A549 (cell line): ENCODE results near the gene GFER. TPM values are rescaled to one million over a fixed set of nuclear protein-coding genes. Genes with fewer than 3 reads are reported as not detected.
A peak's percentile ranks its signal among the peaks of the same experiment; 100 is the strongest.

Experiments
- ATAC-seq, 2 experiments: fragments of 200-7000 bp in 1 of 2; fragments of >200 bp in 1 of 2; cut with Nextera tagmentation in 1 of 2; cut with Tn5 transposase in 1 of 2; 3 replicates each; pipeline versions ENCODE4 v1.8.0 to v1.9.1; 2018 to 2020; ENCODE audit warnings: mild to moderate bottlenecking in 1 of 2, moderate library complexity in 1 of 2
- CTCF ChIA-PET: fragments of 300-600 bp; sonication (Branson Sonifier 250); formaldehyde crosslinking; extraction: SDS; loops from one replicate; lab custom pipeline; 2021; ENCODE audit warnings: antibody characterized with exemption, inconsistent platforms; lab: Yijun Ruan, JAX
- POLR2A ChIA-PET: fragments of 350-600 bp; formaldehyde crosslinking; extraction: SDS; loops from one replicate; lab custom pipeline; 2021; ENCODE audit warnings: antibody characterized with exemption, inconsistent platforms; lab: Yijun Ruan, JAX
- DNase-seq, 2 experiments: peaks; one replicate each; pipeline versions ENCODE4 v3.0.0 to v3.0.0-alpha.2; 2011 to 2016; ENCODE audit warnings: low read depth in 1 of 2, low spot score in 1 of 2
- FAIRE-seq: peaks from 2 replicates; lab custom pipeline; 2011; peaks lifted over from hg19 to GRCh38; lab: Jason Lieb, UNC
- H3K27ac ChIP-seq, 2 experiments: fragments of >200 bp; sonication (Bioruptor Twin); formaldehyde crosslinking; 3 replicates each; pipeline ENCODE4 v1.5.1; 2016 to 2017
- H3K4me1 ChIP-seq: fragments of >200 bp; sonication (Bioruptor Twin); formaldehyde crosslinking; 3 replicates; pipeline ENCODE4 v1.6.1; 2016
- H3K4me2 ChIP-seq: fragments of >200 bp; sonication (Bioruptor Twin); formaldehyde crosslinking; 3 replicates; pipeline ENCODE4 v1.6.1; 2016
- H3K4me3 ChIP-seq: fragments of >200 bp; sonication (Bioruptor Twin); formaldehyde crosslinking; 3 replicates; pipeline ENCODE4 v1.5.1; 2016
- H3K9me3 ChIP-seq: fragments of >200 bp; sonication (Bioruptor Twin); formaldehyde crosslinking; 3 replicates; pipeline ENCODE4 v1.6.1; 2016
- CBX2 ChIP-seq: fragments of 200-600 bp; sonication (generic); IDR thresholded peaks from 2 replicates; pipeline ENCODE4 v1.6.1; 2016; ENCODE audit warnings: low read depth, mild to moderate bottlenecking, borderline replicate concordance
- CHD2 ChIP-seq: fragments of 150-350 bp; IDR thresholded peaks from 2 replicates; pipeline ENCODE4 v1.6.1; 2014; ENCODE audit warnings: low read length; ENCODE audit not compliant: partially characterized antibody
- EHF ChIP-seq: fragments of 250-450 bp; sonication (Bioruptor Pico); IDR thresholded peaks from 2 replicates; pipeline ENCODE4 v1.5.0; 2020; ENCODE audit warnings: mild to moderate bottlenecking
- EHMT2 ChIP-seq: fragments of 200-600 bp; sonication (generic); IDR thresholded peaks from 2 replicates; pipeline ENCODE4 v1.6.1; 2016; ENCODE audit warnings: antibody characterized with exemption, low read depth, mild to moderate bottlenecking, moderate library complexity
- EP300 ChIP-seq, 2 experiments: fragments of >200 bp; sonication (Bioruptor Twin); formaldehyde crosslinking; IDR thresholded peaks; 2 replicates in 1 of 2; 3 replicates in 1 of 2; pipeline ENCODE4 v1.6.1; 2016 to 2017
- FOSB ChIP-seq: fragments of 250-450 bp; sonication (Bioruptor Pico); IDR thresholded peaks from 2 replicates; pipeline ENCODE4 v1.5.0; 2020; ENCODE audit warnings: mild to moderate bottlenecking, moderate library complexity
- FOXS1 ChIP-seq: fragments of 250-450 bp; sonication (Bioruptor Pico); IDR thresholded peaks from 2 replicates; pipeline ENCODE4 v1.5.0; 2020; ENCODE audit warnings: mild to moderate bottlenecking, moderate library complexity
- GATA3 ChIP-seq: IDR thresholded peaks from 2 replicates; pipeline ENCODE4 v1.6.1; 2012; ENCODE audit warnings: borderline replicate concordance
- HDAC2 ChIP-seq: fragments of 200-600 bp; sonication (generic); IDR thresholded peaks from 2 replicates; pipeline ENCODE4 v1.6.1; 2016
- HEYL ChIP-seq: fragments of 250-450 bp; sonication (Bioruptor Pico); IDR thresholded peaks from 2 replicates; pipeline ENCODE4 v1.8.0; 2021; ENCODE audit warnings: mild to moderate bottlenecking, moderate library complexity
- HOXA7 ChIP-seq: fragments of 250-450 bp; sonication (Bioruptor Pico); IDR thresholded peaks from 2 replicates; pipeline ENCODE4 v1.5.0; 2020; ENCODE audit warnings: mild to moderate bottlenecking, moderate library complexity
- HOXB13 ChIP-seq: fragments of 250-450 bp; sonication (Bioruptor Pico); IDR thresholded peaks from 2 replicates; pipeline ENCODE4 v1.5.0; 2020; ENCODE audit warnings: low read depth, mild to moderate bottlenecking, moderate library complexity
- KDM1A ChIP-seq: fragments of 200-600 bp; sonication (generic); IDR thresholded peaks from 2 replicates; pipeline ENCODE4 v1.6.1; 2016; ENCODE audit warnings: low read depth, mild to moderate bottlenecking
- MAFK ChIP-seq: fragments of 450-650 bp; IDR thresholded peaks from 2 replicates; pipeline ENCODE4 v1.6.1; 2014; ENCODE audit not compliant: partially characterized antibody
- NFE2L2 ChIP-seq: fragments of 150-350 bp; conservative IDR thresholded peaks from 2 replicates; pipeline ENCODE4 v1.6.1; 2014; ENCODE audit warnings: low read length
- NPAS2 ChIP-seq: fragments of 250-450 bp; sonication (Bioruptor Pico); IDR thresholded peaks from 2 replicates; pipeline ENCODE4 v1.8.0; 2022; ENCODE audit warnings: mild to moderate bottlenecking, moderate library complexity, borderline replicate concordance
- PHF8 ChIP-seq: fragments of 200-600 bp; sonication (generic); IDR thresholded peaks from 2 replicates; pipeline ENCODE4 v1.6.1; 2016; ENCODE audit warnings: low read depth, mild to moderate bottlenecking, antibody characterized with exemption, moderate library complexity, borderline replicate concordance
- POLR2A ChIP-seq: IDR thresholded peaks from 2 replicates; pipeline ENCODE4 v1.6.1; 2012; ENCODE audit warnings: mild to moderate bottlenecking, low read length
- RAD21 ChIP-seq, 2 experiments: fragments of >200 bp in 1 of 2; sonication (Bioruptor Twin) in 1 of 2; formaldehyde crosslinking in 1 of 2; IDR thresholded peaks in 1 of 2; conservative IDR thresholded peaks in 1 of 2; 2 replicates in 1 of 2; 3 replicates in 1 of 2; pipeline ENCODE4 v1.6.1; 2012 to 2018; ENCODE audit warnings: inconsistent platforms in 1 of 2
- RFX5 ChIP-seq: fragments of 450-650 bp; IDR thresholded peaks from 2 replicates; pipeline ENCODE4 v1.7.1; 2014; ENCODE audit warnings: antibody characterized with exemption, mild to moderate bottlenecking, moderate library complexity
- SMC3 ChIP-seq: fragments of >200 bp; sonication (Bioruptor Twin); formaldehyde crosslinking; IDR thresholded peaks from 3 replicates; pipeline ENCODE4 v1.6.1; 2018; ENCODE audit warnings: inconsistent platforms
- SREBF2 ChIP-seq: fragments of 450-650 bp; IDR thresholded peaks from 2 replicates; pipeline ENCODE4 v1.6.1; 2014; ENCODE audit warnings: mild to moderate bottlenecking, moderate library complexity
- USF2 ChIP-seq: fragments of 450-650 bp; IDR thresholded peaks from 2 replicates; pipeline ENCODE4 v1.6.1; 2014; ENCODE audit warnings: antibody characterized with exemption
- WGBS: methylation state at CpG from one replicate; pipeline ENCODE4 v1.1.6; 2017; ENCODE audit errors: missing lambda C conversion rate; 5-methylcytosine and 5-hydroxymethylcytosine counted together
- polyA plus RNA-seq, 4 experiments: library from polyadenylated mRNA; depleted of rRNA in 3 of 4; stranded (reverse); fragments of >200 nt; fragmentation: RNase III in 1 of 4; extraction: RNeasy Plus Mini Kit Qiagen cat#74134 plus additional on column Dnase treatment in 1 of 4; gene quantifications; 2 replicates in 3 of 4; 3 replicates in 1 of 4; pipeline ENCODE4 v1.2.3, GENCODE V29; 2011 to 2017
- TF ChIP-seq, protein P1 (sequence below): fragments of 200-600 bp; sonication (generic); IDR thresholded peaks from 2 replicates; pipeline ENCODE4 v1.6.1; 2016; ENCODE audit warnings: antibody characterized with exemption, mild to moderate bottlenecking, moderate library complexity
- TF ChIP-seq, protein P2 (sequence below): fragments of >200 bp; sonication (Bioruptor Twin); formaldehyde crosslinking; IDR thresholded peaks from 3 replicates; pipeline ENCODE4 v1.5.1; 2016
- TF ChIP-seq, protein P3 (sequence below): fragments of >200 bp; sonication (Bioruptor Twin); formaldehyde crosslinking; IDR thresholded peaks from 3 replicates; pipeline ENCODE4 v1.6.1; 2016
- TF ChIP-seq, protein P4 (sequence below): IDR thresholded peaks from 2 replicates; pipeline ENCODE4 v1.6.1; 2012

The GFER gene
- polyA plus RNA-seq, 2 of the 4 experiments (the other 2 are of a cell fraction): 12.9 to 33.9 TPM

DNA sequence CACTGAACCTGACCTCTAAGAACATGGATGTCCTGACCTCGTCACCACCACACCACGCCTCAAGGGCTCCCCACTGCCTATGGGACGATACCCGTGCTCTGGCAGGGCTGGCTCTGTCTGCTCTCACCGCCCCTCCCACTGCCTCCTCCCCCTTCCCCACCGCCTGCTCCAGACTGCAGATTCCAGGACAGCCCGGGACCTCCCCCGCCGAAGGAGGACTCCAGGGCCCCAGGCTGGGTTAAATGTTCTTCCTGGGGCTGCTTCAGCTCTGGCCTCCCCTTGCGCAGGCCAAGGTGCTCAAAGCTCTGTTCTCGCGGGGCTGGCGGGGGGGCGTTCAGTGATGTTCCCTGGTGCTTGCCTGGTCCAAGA, 38.7 kb downstream of the GFER start:
- POLR2A ChIA-PET: interaction anchor here (0.7 to 2.7 kb wide), 4 partner anchors 58 to 133 kb away, joined by 3 to 19 read pairs (median 4); partner anchors contain the start of genes RPS2 and TRAF7
- 3% methylated on average over 10 of the region's 14 CpGs for WGBS
- ATAC-seq (peak; percentile 68 to 84), DNase-seq (peak; percentile 84 to 89), FAIRE-seq (no peak)
- Histone ChIP-seq H3K27ac (peak overlapping the region; percentile 89 to 97), H3K4me3 (peak overlapping the region; percentile 34), H3K9me3 (no peaks in the 10 kb centered on the region), H3K4me1 (peaks cover 31% of the 10 kb centered on the region), H3K4me2 (peak overlapping the region; percentile 92)
- CTCF ChIA-PET: interaction anchor here (0.5 to 7.8 kb wide), 37 partner anchors 10 to 925 kb away, joined by 3 to 117 read pairs (median 4); partner anchors contain the start of genes ECI1, NTHL1, PKD1 and TRAF7
- TF ChIP-seq CBX2: no peak
- no peak for TF ChIP-seq SREBF2
- TF ChIP-seq HDAC2: no peak
- TF ChIP-seq, protein P1, sequence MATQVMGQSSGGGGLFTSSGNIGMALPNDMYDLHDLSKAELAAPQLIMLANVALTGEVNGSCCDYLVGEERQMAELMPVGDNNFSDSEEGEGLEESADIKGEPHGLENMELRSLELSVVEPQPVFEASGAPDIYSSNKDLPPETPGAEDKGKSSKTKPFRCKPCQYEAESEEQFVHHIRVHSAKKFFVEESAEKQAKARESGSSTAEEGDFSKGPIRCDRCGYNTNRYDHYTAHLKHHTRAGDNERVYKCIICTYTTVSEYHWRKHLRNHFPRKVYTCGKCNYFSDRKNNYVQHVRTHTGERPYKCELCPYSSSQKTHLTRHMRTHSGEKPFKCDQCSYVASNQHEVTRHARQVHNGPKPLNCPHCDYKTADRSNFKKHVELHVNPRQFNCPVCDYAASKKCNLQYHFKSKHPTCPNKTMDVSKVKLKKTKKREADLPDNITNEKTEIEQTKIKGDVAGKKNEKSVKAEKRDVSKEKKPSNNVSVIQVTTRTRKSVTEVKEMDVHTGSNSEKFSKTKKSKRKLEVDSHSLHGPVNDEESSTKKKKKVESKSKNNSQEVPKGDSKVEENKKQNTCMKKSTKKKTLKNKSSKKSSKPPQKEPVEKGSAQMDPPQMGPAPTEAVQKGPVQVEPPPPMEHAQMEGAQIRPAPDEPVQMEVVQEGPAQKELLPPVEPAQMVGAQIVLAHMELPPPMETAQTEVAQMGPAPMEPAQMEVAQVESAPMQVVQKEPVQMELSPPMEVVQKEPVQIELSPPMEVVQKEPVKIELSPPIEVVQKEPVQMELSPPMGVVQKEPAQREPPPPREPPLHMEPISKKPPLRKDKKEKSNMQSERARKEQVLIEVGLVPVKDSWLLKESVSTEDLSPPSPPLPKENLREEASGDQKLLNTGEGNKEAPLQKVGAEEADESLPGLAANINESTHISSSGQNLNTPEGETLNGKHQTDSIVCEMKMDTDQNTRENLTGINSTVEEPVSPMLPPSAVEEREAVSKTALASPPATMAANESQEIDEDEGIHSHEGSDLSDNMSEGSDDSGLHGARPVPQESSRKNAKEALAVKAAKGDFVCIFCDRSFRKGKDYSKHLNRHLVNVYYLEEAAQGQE: peak; percentile 70
- TF ChIP-seq EHMT2: no peak
- no peak for TF ChIP-seq GATA3
- no peak for TF ChIP-seq FOSB (CRISPR knock-in tag)
- TF ChIP-seq RAD21 (conservative IDR thresholded peaks at IDR 0.05 in 1 of 2, IDR thresholded peaks at IDR 0.05 in 1 of 2): no peak
- TF ChIP-seq, protein P2, sequence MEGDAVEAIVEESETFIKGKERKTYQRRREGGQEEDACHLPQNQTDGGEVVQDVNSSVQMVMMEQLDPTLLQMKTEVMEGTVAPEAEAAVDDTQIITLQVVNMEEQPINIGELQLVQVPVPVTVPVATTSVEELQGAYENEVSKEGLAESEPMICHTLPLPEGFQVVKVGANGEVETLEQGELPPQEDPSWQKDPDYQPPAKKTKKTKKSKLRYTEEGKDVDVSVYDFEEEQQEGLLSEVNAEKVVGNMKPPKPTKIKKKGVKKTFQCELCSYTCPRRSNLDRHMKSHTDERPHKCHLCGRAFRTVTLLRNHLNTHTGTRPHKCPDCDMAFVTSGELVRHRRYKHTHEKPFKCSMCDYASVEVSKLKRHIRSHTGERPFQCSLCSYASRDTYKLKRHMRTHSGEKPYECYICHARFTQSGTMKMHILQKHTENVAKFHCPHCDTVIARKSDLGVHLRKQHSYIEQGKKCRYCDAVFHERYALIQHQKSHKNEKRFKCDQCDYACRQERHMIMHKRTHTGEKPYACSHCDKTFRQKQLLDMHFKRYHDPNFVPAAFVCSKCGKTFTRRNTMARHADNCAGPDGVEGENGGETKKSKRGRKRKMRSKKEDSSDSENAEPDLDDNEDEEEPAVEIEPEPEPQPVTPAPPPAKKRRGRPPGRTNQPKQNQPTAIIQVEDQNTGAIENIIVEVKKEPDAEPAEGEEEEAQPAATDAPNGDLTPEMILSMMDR: no peak
- no peak for TF ChIP-seq USF2
- no peak for TF ChIP-seq RFX5
- TF ChIP-seq, protein P3, sequence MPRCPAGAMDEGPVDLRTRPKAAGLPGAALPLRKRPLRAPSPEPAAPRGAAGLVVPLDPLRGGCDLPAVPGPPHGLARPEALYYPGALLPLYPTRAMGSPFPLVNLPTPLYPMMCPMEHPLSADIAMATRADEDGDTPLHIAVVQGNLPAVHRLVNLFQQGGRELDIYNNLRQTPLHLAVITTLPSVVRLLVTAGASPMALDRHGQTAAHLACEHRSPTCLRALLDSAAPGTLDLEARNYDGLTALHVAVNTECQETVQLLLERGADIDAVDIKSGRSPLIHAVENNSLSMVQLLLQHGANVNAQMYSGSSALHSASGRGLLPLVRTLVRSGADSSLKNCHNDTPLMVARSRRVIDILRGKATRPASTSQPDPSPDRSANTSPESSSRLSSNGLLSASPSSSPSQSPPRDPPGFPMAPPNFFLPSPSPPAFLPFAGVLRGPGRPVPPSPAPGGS: 0 out of 3 replicates have a peak, but pooled peaks have one; percentile 53
- peak; percentile 75 for TF ChIP-seq CHD2
- TF ChIP-seq HOXB13 (CRISPR knock-in tag): no peak
- no peak for TF ChIP-seq HOXA7
- TF ChIP-seq, all 56 proteins: peak for 3

GRCh38 chr16:2023092-2024031, 39.4 kb downstream of the GFER start:
- ChIA-PET CTCF (interaction anchor here (0.5 to 7.8 kb wide), 43 partner anchors 9 to 924 kb away, joined by 3 to 117 read pairs (median 4); partner anchors contain the start of genes ECI1, NTHL1, PKD1 and TRAF7), POLR2A (interaction anchor here (0.9 to 2.7 kb wide), 3 partner anchors 59 to 132 kb away, joined by 4 to 19 read pairs (median 5); partner anchors contain the start of genes RPS2 and TRAF7)
- H3K27ac ChIP-seq: peak overlapping the region; percentile 89 to 97
- ATAC-seq: peak; percentile 54 to 80
- peak; percentile 88 to 92 for DNase-seq
- H3K4me3 ChIP-seq: peak overlapping the region; percentile 34
- H3K9me3 ChIP-seq: no peaks in the 10 kb centered on the region
- peaks cover 31% of the 10 kb centered on the region for H3K4me1 ChIP-seq
- 24% methylated on average over 20 of the region's 53 CpGs for WGBS
- H3K4me2 ChIP-seq: peak overlapping the region; percentile 92
- FAIRE-seq: peak; percentile 43
- TF ChIP-seq HOXB13 (CRISPR knock-in tag) (no peak), FOXS1 (CRISPR knock-in tag) (no peak), USF2 (no peak), POLR2A (peak; percentile 61), NPAS2 (CRISPR knock-in tag) (no peak), KDM1A (no peak), MAFK (no peak), NFE2L2 (no peak), EP300 (IDR thresholded peaks at IDR 0.05) (no peak), HDAC2 (no peak), SMC3 (peak; percentile 94), RFX5 (no peak), GATA3 (no peak), HEYL (CRISPR knock-in tag) (no peak), EHF (CRISPR knock-in tag) (no peak), PHF8 (no peak)
- TF ChIP-seq, protein P4, sequence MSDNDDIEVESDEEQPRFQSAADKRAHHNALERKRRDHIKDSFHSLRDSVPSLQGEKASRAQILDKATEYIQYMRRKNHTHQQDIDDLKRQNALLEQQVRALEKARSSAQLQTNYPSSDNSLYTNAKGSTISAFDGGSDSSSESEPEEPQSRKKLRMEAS: peak; percentile 16; the same call in 1 of the 2 replicates
